ENCODE measurements around the gene TNNC1. TPM values are rescaled to one million over a fixed set of nuclear protein-coding genes. Genes with fewer than 3 reads are reported as not detected.
A peak's percentile ranks its signal among the peaks of the same experiment; 100 is the strongest.

The TNNC1 gene
- total and polyA plus RNA-seq, 3 experiments from 2014 or later, result 2.2 to 2.3 TPM; not detected in 1

GRCh38 chr3:52487788-52488691 lies 34.2 kb upstream of the TNNC1 start:
- POLR2A ChIA-PET, result no interaction called here
- peaks cover 14% of the 10 kb centered on the region for H3K36me3 ChIP-seq (ENCODE audit: insufficient read depth, low read length)
- H3K4me1 ChIP-seq (ENCODE audit: insufficient read depth, low read length), result no peaks in the 10 kb centered on the region
- no peak overlapping the region for H3K4me3 ChIP-seq (ENCODE audit: low read length)
- CTCF ChIA-PET, result no interaction called here
- H3K27me3 ChIP-seq (ENCODE audit: insufficient read depth, low read length, poor library complexity, severe bottlenecking), result no peaks in the 10 kb centered on the region
- no peak overlapping the region for H3K4me3 Mint-ChIP-seq
- H3K27me3 Mint-ChIP-seq, result no peaks in the 10 kb centered on the region
- no peaks in the 10 kb centered on the region for H3K9me3 ChIP-seq (ENCODE audit: low read length)
- no peaks in the 10 kb centered on the region for H3K4me1 Mint-ChIP-seq
- no peaks in the 10 kb centered on the region for H3K9me3 Mint-ChIP-seq
- no peak overlapping the region for H3K27ac ChIP-seq (ENCODE audit: low read depth, low read length)
- peak overlapping the region in 1 of 8 donors; percentile 27 for H3K27ac Mint-ChIP-seq
- peaks cover 0 to 92% (median 10%) of the 10 kb centered on the region in 3 donors for H3K36me3 Mint-ChIP-seq
- no peak for DNase-seq

- H3K9me3 ChIP-seq (ENCODE audit: low read length), result no peaks in the 10 kb centered on the region
- ChIA-PET POLR2A (no interaction called here), CTCF (no interaction called here)
- peaks cover 0 to 91% (median 8%) of the 10 kb centered on the region in 3 donors for H3K36me3 Mint-ChIP-seq
- H3K4me3 Mint-ChIP-seq, result no peak overlapping the region
- H3K27ac Mint-ChIP-seq, result no peak overlapping the region
- H3K27me3 Mint-ChIP-seq, result no peaks in the 10 kb centered on the region
- DNase-seq, result no peak
- no peaks in the 10 kb centered on the region for H3K4me1 ChIP-seq (ENCODE audit: insufficient read depth, low read length)
- H3K27ac ChIP-seq (ENCODE audit: low read depth, low read length), result no peak overlapping the region
- no peaks in the 10 kb centered on the region for H3K4me1 Mint-ChIP-seq
- H3K27me3 ChIP-seq (ENCODE audit: insufficient read depth, low read length, poor library complexity, severe bottlenecking), result no peaks in the 10 kb centered on the region
- peaks cover 20% of the 10 kb centered on the region for H3K36me3 ChIP-seq (ENCODE audit: insufficient read depth, low read length)
- no peaks in the 10 kb centered on the region for H3K9me3 Mint-ChIP-seq
- H3K4me3 ChIP-seq (ENCODE audit: low read length), result no peak overlapping the region
Measured at GRCh38 chr3:52487050-52487787, 33.4 kb upstream of the TNNC1 start.

GRCh38 chr3:52484680-52485461 lies 31.0 kb upstream of the TNNC1 start:
- CTCF ChIA-PET, result no interaction called here
- H3K27ac ChIP-seq (ENCODE audit: low read depth, low read length), result no peak overlapping the region
- H3K27me3 ChIP-seq (ENCODE audit: insufficient read depth, low read length, poor library complexity, severe bottlenecking), result no peaks in the 10 kb centered on the region
- no peaks in the 10 kb centered on the region for H3K4me1 ChIP-seq (ENCODE audit: insufficient read depth, low read length)
- Mint-ChIP-seq H3K27ac (peak overlapping the region in 3 of 8 donors; percentile 47 to 94 (median 54)), H3K4me3 (no peak overlapping the region), H3K27me3 (no peaks in the 10 kb centered on the region), H3K36me3 (peaks cover 0 to 91% (median 8%) of the 10 kb centered on the region in 3 donors), H3K9me3 (no peaks in the 10 kb centered on the region), H3K4me1 (no peaks in the 10 kb centered on the region)
- no peak for DNase-seq
- POLR2A ChIA-PET, result no interaction called here
- peaks cover 13% of the 10 kb centered on the region for H3K36me3 ChIP-seq (ENCODE audit: insufficient read depth, low read length)
- no peaks in the 10 kb centered on the region for H3K9me3 ChIP-seq (ENCODE audit: low read length)
- H3K4me3 ChIP-seq (ENCODE audit: low read length), result no peak overlapping the region

GRCh38 chr3:52483577-52484381 lies 29.9 kb upstream of the TNNC1 start:
- Histone ChIP-seq H3K27ac (ENCODE audit: low read depth, low read length) (no peak overlapping the region), H3K36me3 (ENCODE audit: insufficient read depth, low read length) (peaks cover 17% of the 10 kb centered on the region), H3K4me3 (ENCODE audit: low read length) (no peak overlapping the region), H3K4me1 (ENCODE audit: insufficient read depth, low read length) (no peaks in the 10 kb centered on the region), H3K9me3 (ENCODE audit: low read length) (no peaks in the 10 kb centered on the region), H3K27me3 (ENCODE audit: insufficient read depth, low read length, poor library complexity, severe bottlenecking) (no peaks in the 10 kb centered on the region)
- H3K4me3 Mint-ChIP-seq, result no peak overlapping the region
- H3K27me3 Mint-ChIP-seq, result no peaks in the 10 kb centered on the region
- no peaks in the 10 kb centered on the region for H3K9me3 Mint-ChIP-seq
- CTCF ChIA-PET, result no interaction called here
- H3K36me3 Mint-ChIP-seq, result peaks cover 0 to 91% (median 8%) of the 10 kb centered on the region in 3 donors
- H3K4me1 Mint-ChIP-seq, result no peaks in the 10 kb centered on the region
- peak overlapping the region in 2 of 8 donors; percentile 14 to 26 for H3K27ac Mint-ChIP-seq
- DNase-seq, result no peak
- POLR2A ChIA-PET, result no interaction called here

- ChIA-PET POLR2A (interaction anchor here (0.6 kb wide), 1 partner anchor 14 kb away, joined by 6 read pairs; no protein-coding TSS in a partner anchor), CTCF (interaction anchor here (1.0 kb wide), 1 partner anchor 52 kb away, joined by 3 read pairs; no protein-coding TSS in a partner anchor)
- peak overlapping the region in 2 of 8 donors; percentile 26 to 89 for H3K27ac Mint-ChIP-seq
- H3K4me1 Mint-ChIP-seq, result no peaks in the 10 kb centered on the region
- H3K27me3 ChIP-seq (ENCODE audit: insufficient read depth, low read length, poor library complexity, severe bottlenecking), result no peaks in the 10 kb centered on the region
- H3K9me3 ChIP-seq (ENCODE audit: low read length), result no peaks in the 10 kb centered on the region
- H3K9me3 Mint-ChIP-seq, result no peaks in the 10 kb centered on the region
- no peak for DNase-seq
- H3K4me3 ChIP-seq (ENCODE audit: low read length), result no peak overlapping the region
- H3K4me3 Mint-ChIP-seq, result peak overlapping the region in 1 of 7 donors; percentile 27
- no peaks in the 10 kb centered on the region for H3K27me3 Mint-ChIP-seq
- no peak overlapping the region for H3K27ac ChIP-seq (ENCODE audit: low read depth, low read length)
- peaks cover 0 to 92% (median 10%) of the 10 kb centered on the region in 3 donors for H3K36me3 Mint-ChIP-seq
- H3K36me3 ChIP-seq (ENCODE audit: insufficient read depth, low read length), result peaks cover 24% of the 10 kb centered on the region
- H3K4me1 ChIP-seq (ENCODE audit: insufficient read depth, low read length), result no peaks in the 10 kb centered on the region
Measured at GRCh38 chr3:52483081-52483480, 29.2 kb upstream of the TNNC1 start.

- Histone ChIP-seq H3K27me3 (ENCODE audit: insufficient read depth, low read length, poor library complexity, severe bottlenecking) (no peaks in the 10 kb centered on the region), H3K4me3 (ENCODE audit: low read length) (no peak overlapping the region), H3K4me1 (ENCODE audit: insufficient read depth, low read length) (no peaks in the 10 kb centered on the region), H3K27ac (ENCODE audit: low read depth, low read length) (no peak overlapping the region), H3K36me3 (ENCODE audit: insufficient read depth, low read length) (peaks cover 35% of the 10 kb centered on the region), H3K9me3 (ENCODE audit: low read length) (no peaks in the 10 kb centered on the region)
- H3K27ac Mint-ChIP-seq, result peak overlapping the region in 2 of 8 donors; percentile 87
- CTCF ChIA-PET, result interaction anchor here (1.0 kb wide), 1 partner anchor 51 kb away, joined by 3 read pairs; no protein-coding TSS in a partner anchor
- DNase-seq, result peak in 1 of 5 donors; percentile 7
- no peaks in the 10 kb centered on the region for H3K4me1 Mint-ChIP-seq
- H3K27me3 Mint-ChIP-seq, result no peaks in the 10 kb centered on the region
- H3K4me3 Mint-ChIP-seq, result no peak overlapping the region
- peaks cover 0 to 94% (median 12%) of the 10 kb centered on the region in 3 donors for H3K36me3 Mint-ChIP-seq
- POLR2A ChIA-PET, result no interaction called here
- H3K9me3 Mint-ChIP-seq, result no peaks in the 10 kb centered on the region
Measured at GRCh38 chr3:52481819-52482521, 28.1 kb upstream of the TNNC1 start.
